ENCODE results near the gene FZD7. TPM values are rescaled to one million over a fixed set of nuclear protein-coding genes. Genes with fewer than 3 reads are reported as not detected.

FZD7 gene
- total RNA-seq, 4 donors from 2014 or later: 4.4 to 9.4 (median 6.4) TPM

DNA sequence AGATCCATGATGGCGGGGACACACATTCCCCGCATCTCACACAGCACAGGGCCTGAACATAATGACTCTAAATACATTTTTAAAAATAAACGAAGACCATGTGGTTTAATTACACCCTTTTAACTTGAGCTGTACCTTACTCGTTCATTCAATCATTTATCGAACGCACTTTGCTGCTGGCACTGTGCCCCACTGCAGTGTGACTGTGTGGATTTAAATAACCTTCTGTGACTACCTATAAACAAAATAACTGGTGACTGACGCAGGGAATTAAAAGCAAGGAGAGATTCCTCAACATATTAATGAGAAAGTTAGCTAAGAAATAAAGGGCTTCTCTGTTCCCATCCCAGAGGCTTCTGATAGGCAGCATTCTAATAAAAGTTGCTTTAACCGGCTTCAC lies 10.9 kb upstream of the FZD7 start:
- H3K4me1 ChIP-seq: peaks cover 31 to 39% of the 10 kb centered on the region in 2 donors
- ATAC-seq: no peak
- no peak overlapping the region for H3K4me3 ChIP-seq
- no peaks in the 10 kb centered on the region for H3K36me3 ChIP-seq
- intact Hi-C loops (cut with DNase I; ENCODE audit: low total_unique reads): no loop called here
- in situ Hi-C loops (cut with MboI; ENCODE audit: low sequenced_read_pairs in 4 of 4): no loop called here
- DNase-seq: no peak
- H3K27me3 ChIP-seq: no peaks in the 10 kb centered on the region
- TF ChIP-seq, protein P1, sequence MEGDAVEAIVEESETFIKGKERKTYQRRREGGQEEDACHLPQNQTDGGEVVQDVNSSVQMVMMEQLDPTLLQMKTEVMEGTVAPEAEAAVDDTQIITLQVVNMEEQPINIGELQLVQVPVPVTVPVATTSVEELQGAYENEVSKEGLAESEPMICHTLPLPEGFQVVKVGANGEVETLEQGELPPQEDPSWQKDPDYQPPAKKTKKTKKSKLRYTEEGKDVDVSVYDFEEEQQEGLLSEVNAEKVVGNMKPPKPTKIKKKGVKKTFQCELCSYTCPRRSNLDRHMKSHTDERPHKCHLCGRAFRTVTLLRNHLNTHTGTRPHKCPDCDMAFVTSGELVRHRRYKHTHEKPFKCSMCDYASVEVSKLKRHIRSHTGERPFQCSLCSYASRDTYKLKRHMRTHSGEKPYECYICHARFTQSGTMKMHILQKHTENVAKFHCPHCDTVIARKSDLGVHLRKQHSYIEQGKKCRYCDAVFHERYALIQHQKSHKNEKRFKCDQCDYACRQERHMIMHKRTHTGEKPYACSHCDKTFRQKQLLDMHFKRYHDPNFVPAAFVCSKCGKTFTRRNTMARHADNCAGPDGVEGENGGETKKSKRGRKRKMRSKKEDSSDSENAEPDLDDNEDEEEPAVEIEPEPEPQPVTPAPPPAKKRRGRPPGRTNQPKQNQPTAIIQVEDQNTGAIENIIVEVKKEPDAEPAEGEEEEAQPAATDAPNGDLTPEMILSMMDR (IDR thresholded peaks at IDR 0.05 in 4 of 5, conservative IDR thresholded peaks at IDR 0.05 in 1 of 5): no peak
- TF ChIP-seq POLR2A (IDR thresholded peaks at IDR 0.05): no peak
- no peaks in the 10 kb centered on the region for H3K9me3 ChIP-seq
- peak overlapping the region; percentile 26 to 54 (median 38) for H3K27ac ChIP-seq

GRCh38 chr2:202023198-202023903 lies 10.3 kb upstream of the FZD7 start:
- no peaks in the 10 kb centered on the region for H3K9me3 ChIP-seq
- in situ Hi-C loops (cut with MboI; ENCODE audit: low sequenced_read_pairs in 4 of 4): no loop called here
- no peak for DNase-seq
- ATAC-seq: no peak
- peak overlapping the region; percentile 26 to 54 (median 38) for H3K27ac ChIP-seq
- H3K4me1 ChIP-seq: peaks cover 26 to 33% of the 10 kb centered on the region in 2 donors
- intact Hi-C loops (cut with DNase I; ENCODE audit: low total_unique reads): no loop called here
- H3K36me3 ChIP-seq: no peaks in the 10 kb centered on the region
- TF ChIP-seq POLR2A (IDR thresholded peaks at IDR 0.05): no peak
- TF ChIP-seq, protein P1 (IDR thresholded peaks at IDR 0.05 in 4 of 5, conservative IDR thresholded peaks at IDR 0.05 in 1 of 5): no peak
- no peaks in the 10 kb centered on the region for H3K27me3 ChIP-seq
- no peak overlapping the region for H3K4me3 ChIP-seq

GRCh38 chr2:202023904-202024266 lies 9.8 kb upstream of the FZD7 start:
- H3K4me3 ChIP-seq: no peak overlapping the region
- intact Hi-C loops (cut with DNase I; ENCODE audit: low total_unique reads) (no loop called here), in situ Hi-C loops (cut with MboI; ENCODE audit: low sequenced_read_pairs in 4 of 4) (no loop called here)
- no peak for TF ChIP-seq POLR2A (IDR thresholded peaks at IDR 0.05)
- TF ChIP-seq, protein P1 (IDR thresholded peaks at IDR 0.05 in 4 of 5, conservative IDR thresholded peaks at IDR 0.05 in 1 of 5): no peak
- peaks cover 20 to 27% of the 10 kb centered on the region in 2 donors for H3K4me1 ChIP-seq
- H3K9me3 ChIP-seq: no peaks in the 10 kb centered on the region
- peak overlapping the region in 1 of 4 donors; percentile 26 for H3K27ac ChIP-seq
- no peaks in the 10 kb centered on the region for H3K27me3 ChIP-seq
- DNase-seq (no peak), ATAC-seq (no peak)
- no peaks in the 10 kb centered on the region for H3K36me3 ChIP-seq

GRCh38 chr2:202024871-202025270 lies 8.8 kb upstream of the FZD7 start:
- in situ Hi-C loops (cut with MboI; ENCODE audit: low sequenced_read_pairs in 4 of 4): no loop called here
- intact Hi-C loops (cut with DNase I; ENCODE audit: low total_unique reads): no loop called here
- no peak for ATAC-seq

More at GRCh38 chr2:202024871-202025270, 8.8 kb upstream of the FZD7 start:
- Histone ChIP-seq H3K4me1 (peaks cover 15 to 17% of the 10 kb centered on the region in 2 donors), H3K36me3 (no peaks in the 10 kb centered on the region), H3K27me3 (no peaks in the 10 kb centered on the region), H3K4me3 (no peak overlapping the region), H3K9me3 (no peaks in the 10 kb centered on the region), H3K27ac (no peak overlapping the region)
- no peak for TF ChIP-seq POLR2A (IDR thresholded peaks at IDR 0.05)
- TF ChIP-seq, protein P1 (IDR thresholded peaks at IDR 0.05 in 4 of 5, conservative IDR thresholded peaks at IDR 0.05 in 1 of 5): no peak
- DNase-seq: no peak

Data from gastrocnemius medialis (tissue), 4 donors.